WTC11 (cell line): Measurements from ENCODE around the gene HIVEP2. TPM values are rescaled to one million over a fixed set of nuclear protein-coding genes. Genes with fewer than 3 reads are reported as not detected.

Source experiments
- ATAC-seq: fragments of 200-7000 bp; cut with Tn5 transposase; 2 replicates; pipeline ENCODE4 v1.10.0; 2021; ENCODE audit warnings: mild to moderate bottlenecking, moderate library complexity
- CTCF ChIA-PET: fragments of 300-600 bp; sonication (Branson Sonifier 250); formaldehyde crosslinking; loops from one replicate; lab custom pipeline; 2021; ENCODE audit warnings: antibody characterized with exemption; lab: Charles Lee
- POLR2A ChIA-PET: fragments of 350-600 bp; sonication (Branson Sonifier 250); formaldehyde crosslinking; loops from one replicate; lab custom pipeline; 2021; ENCODE audit warnings: antibody characterized with exemption; lab: Charles Lee
- DNase-seq: peaks from one replicate; pipeline ENCODE4 v3.0.0; 2021; ENCODE audit warnings: low spot score
- H3K27ac Mint-ChIP-seq: 2 replicates; pipeline ENCODE4 v1.8.0; 2021; ENCODE audit warnings: mixed read lengths
- H3K27me3 Mint-ChIP-seq: 2 replicates; pipeline ENCODE4 v1.8.0; 2021; ENCODE audit warnings: low read depth, mild to moderate bottlenecking, moderate library complexity, mixed read lengths
- H3K36me3 Mint-ChIP-seq: 2 replicates; pipeline ENCODE4 v1.8.0; 2021; ENCODE audit warnings: mixed read lengths
- H3K4me1 Mint-ChIP-seq: 2 replicates; pipeline ENCODE4 v1.8.0; 2022; ENCODE audit warnings: mixed read lengths
- H3K4me3 Mint-ChIP-seq: 2 replicates; pipeline ENCODE4 v1.8.0; 2021; ENCODE audit warnings: mild to moderate bottlenecking, moderate library complexity, mixed read lengths
- H3K9me3 Mint-ChIP-seq: 2 replicates; pipeline ENCODE4 v1.8.0; 2021; ENCODE audit warnings: mixed read lengths
- EMX1 ChIP-seq: fragments of 250-450 bp; sonication (Bioruptor Pico); IDR thresholded peaks from 2 replicates; pipeline ENCODE4 v1.8.0; 2021; ENCODE audit warnings: mild to moderate bottlenecking
- ESRRA ChIP-seq: sonication (generic); formaldehyde crosslinking; IDR thresholded peaks from 2 replicates; pipeline ENCODE4 v1.8.1; 2022; ENCODE audit warnings: mild to moderate bottlenecking, missing genetic modification reagents, borderline replicate concordance
- FOXK1 ChIP-seq: sonication (generic); formaldehyde crosslinking; IDR thresholded peaks from 2 replicates; pipeline ENCODE4 v1.8.0; 2022; ENCODE audit warnings: mild to moderate bottlenecking, moderate library complexity, missing genetic modification reagents
- IRF2 ChIP-seq: sonication (generic); formaldehyde crosslinking; IDR thresholded peaks from 2 replicates; pipeline ENCODE4 v1.8.0; 2022; ENCODE audit warnings: low read depth, missing genetic modification reagents, borderline replicate concordance
- KAT7 ChIP-seq: sonication (generic); formaldehyde crosslinking; IDR thresholded peaks from 2 replicates; pipeline ENCODE4 v1.8.1; 2023; ENCODE audit warnings: missing genetic modification reagents, mild to moderate bottlenecking, borderline replicate concordance
- NR2C2 ChIP-seq: sonication (generic); formaldehyde crosslinking; IDR thresholded peaks from 2 replicates; pipeline ENCODE4 v1.8.0; 2022; ENCODE audit warnings: mild to moderate bottlenecking, missing genetic modification reagents
- OVOL2 ChIP-seq: fragments of 250-450 bp; sonication (Bioruptor Pico); IDR thresholded peaks from 2 replicates; pipeline ENCODE4 v1.9.0; 2021; ENCODE audit warnings: mild to moderate bottlenecking, borderline replicate concordance
- RORB ChIP-seq: fragments of 250-450 bp; sonication (Bioruptor Pico); IDR thresholded peaks from 2 replicates; pipeline ENCODE4 v1.9.0; 2021; ENCODE audit warnings: mild to moderate bottlenecking
- TCF7 ChIP-seq: sonication (generic); formaldehyde crosslinking; IDR thresholded peaks from 2 replicates; pipeline ENCODE4 v1.8.0; 2022; ENCODE audit warnings: mild to moderate bottlenecking, low read depth, missing genetic modification reagents, moderate library complexity
- TEAD1 ChIP-seq: sonication (generic); formaldehyde crosslinking; IDR thresholded peaks from 2 replicates; pipeline ENCODE4 v1.8.0; 2022; ENCODE audit warnings: mild to moderate bottlenecking, missing genetic modification reagents
- TP53 ChIP-seq: sonication (generic); formaldehyde crosslinking; IDR thresholded peaks from 2 replicates; pipeline ENCODE4 v1.8.1; 2023; ENCODE audit warnings: mild to moderate bottlenecking, missing genetic modification reagents
- ZBTB21 ChIP-seq: sonication (generic); formaldehyde crosslinking; IDR thresholded peaks from 2 replicates; pipeline ENCODE4 v1.8.1; 2023; ENCODE audit warnings: mild to moderate bottlenecking, missing genetic modification reagents, borderline replicate concordance
- ZNF121 ChIP-seq: sonication (generic); formaldehyde crosslinking; IDR thresholded peaks from 2 replicates; pipeline ENCODE4 v1.8.0; 2023; ENCODE audit warnings: missing genetic modification reagents
- ZNF396 ChIP-seq: fragments of 250-450 bp; sonication (Bioruptor Pico); IDR thresholded peaks from 2 replicates; pipeline ENCODE4 v1.8.0; 2021; ENCODE audit warnings: mild to moderate bottlenecking, moderate library complexity, borderline replicate concordance
- ZNF416 ChIP-seq: fragments of 250-450 bp; sonication (Bioruptor Pico); IDR thresholded peaks from 2 replicates; pipeline ENCODE4 v1.9.0; 2021; ENCODE audit warnings: mild to moderate bottlenecking, inconsistent platforms
- total RNA-seq: library from RNA; stranded (reverse); gene quantifications from 3 replicates; pipeline ENCODE4 v1.2.3, GENCODE V29; 2021
- TF ChIP-seq, protein P1 (sequence below): fragments of 250-450 bp; sonication (Bioruptor Pico); IDR thresholded peaks from 2 replicates; pipeline ENCODE4 v1.8.0; 2021; ENCODE audit warnings: mild to moderate bottlenecking
- TF ChIP-seq, protein P2 (sequence below): sonication (generic); formaldehyde crosslinking; IDR thresholded peaks from 2 replicates; pipeline ENCODE4 v1.8.1; 2022; ENCODE audit warnings: low read depth, missing genetic modification reagents, borderline replicate concordance
- TF ChIP-seq, protein P3 (sequence below): sonication (generic); formaldehyde crosslinking; IDR thresholded peaks from 2 replicates; pipeline ENCODE4 v1.8.0; 2022; ENCODE audit warnings: mild to moderate bottlenecking, missing genetic modification reagents
- TF ChIP-seq, protein P4 (sequence below): sonication (generic); formaldehyde crosslinking; IDR thresholded peaks from 2 replicates; pipeline ENCODE4 v1.8.1; 2022; ENCODE audit warnings: mild to moderate bottlenecking, missing genetic modification reagents, moderate library complexity, borderline replicate concordance
- TF ChIP-seq, protein P5 (sequence below): sonication (generic); formaldehyde crosslinking; IDR thresholded peaks from 2 replicates; pipeline ENCODE4 v1.8.1; 2023; ENCODE audit warnings: mild to moderate bottlenecking, missing genetic modification reagents
- TF ChIP-seq, protein P6 (sequence below): fragments of 250-450 bp; sonication (Bioruptor Pico); conservative IDR thresholded peaks from 2 replicates; pipeline ENCODE4 v1.9.0; 2021; ENCODE audit warnings: mild to moderate bottlenecking
- TF ChIP-seq, protein P7 (sequence below): sonication (generic); formaldehyde crosslinking; IDR thresholded peaks from 2 replicates; pipeline ENCODE4 v1.8.0; 2022; ENCODE audit warnings: mild to moderate bottlenecking, missing genetic modification reagents
- TF ChIP-seq, protein P8 (sequence below): sonication (generic); formaldehyde crosslinking; IDR thresholded peaks from 2 replicates; pipeline ENCODE4 v1.8.1; 2023; ENCODE audit warnings: mild to moderate bottlenecking, missing genetic modification reagents, moderate library complexity
- TF ChIP-seq, protein P9 (sequence below): sonication (generic); formaldehyde crosslinking; IDR thresholded peaks from 2 replicates; pipeline ENCODE4 v1.8.0; 2022; ENCODE audit warnings: mild to moderate bottlenecking, missing genetic modification reagents

HIVEP2 gene
- total RNA-seq, 1 experiment from 2014 or later: 11.5 TPM

DNA sequence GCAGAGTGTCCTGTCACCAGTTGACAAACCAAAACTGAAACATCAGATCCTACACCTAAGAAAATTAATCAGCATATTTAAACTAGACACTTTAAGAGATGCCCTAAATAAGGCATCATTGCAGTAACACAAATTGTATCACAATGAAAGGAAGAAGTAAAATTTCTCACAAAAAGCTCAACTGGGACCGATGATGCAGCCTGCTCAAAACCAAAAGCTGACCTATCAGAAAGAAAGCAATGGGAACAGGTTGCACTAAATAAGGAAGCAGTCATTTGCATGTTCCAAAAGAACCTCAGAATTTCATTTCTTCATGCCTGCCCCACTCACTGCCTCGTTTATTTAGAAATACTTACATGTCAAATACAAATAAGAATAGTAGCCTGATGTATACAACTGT is 12.1 kb downstream of the HIVEP2 start:
- H3K27ac Mint-ChIP-seq: no peak overlapping the region
- H3K36me3 Mint-ChIP-seq: no peaks in the 10 kb centered on the region
- TF ChIP-seq, protein P1, sequence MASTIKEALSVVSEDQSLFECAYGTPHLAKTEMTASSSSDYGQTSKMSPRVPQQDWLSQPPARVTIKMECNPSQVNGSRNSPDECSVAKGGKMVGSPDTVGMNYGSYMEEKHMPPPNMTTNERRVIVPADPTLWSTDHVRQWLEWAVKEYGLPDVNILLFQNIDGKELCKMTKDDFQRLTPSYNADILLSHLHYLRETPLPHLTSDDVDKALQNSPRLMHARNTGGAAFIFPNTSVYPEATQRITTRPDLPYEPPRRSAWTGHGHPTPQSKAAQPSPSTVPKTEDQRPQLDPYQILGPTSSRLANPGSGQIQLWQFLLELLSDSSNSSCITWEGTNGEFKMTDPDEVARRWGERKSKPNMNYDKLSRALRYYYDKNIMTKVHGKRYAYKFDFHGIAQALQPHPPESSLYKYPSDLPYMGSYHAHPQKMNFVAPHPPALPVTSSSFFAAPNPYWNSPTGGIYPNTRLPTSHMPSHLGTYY (CRISPR knock-in tag): no peak
- TF ChIP-seq, protein P2, sequence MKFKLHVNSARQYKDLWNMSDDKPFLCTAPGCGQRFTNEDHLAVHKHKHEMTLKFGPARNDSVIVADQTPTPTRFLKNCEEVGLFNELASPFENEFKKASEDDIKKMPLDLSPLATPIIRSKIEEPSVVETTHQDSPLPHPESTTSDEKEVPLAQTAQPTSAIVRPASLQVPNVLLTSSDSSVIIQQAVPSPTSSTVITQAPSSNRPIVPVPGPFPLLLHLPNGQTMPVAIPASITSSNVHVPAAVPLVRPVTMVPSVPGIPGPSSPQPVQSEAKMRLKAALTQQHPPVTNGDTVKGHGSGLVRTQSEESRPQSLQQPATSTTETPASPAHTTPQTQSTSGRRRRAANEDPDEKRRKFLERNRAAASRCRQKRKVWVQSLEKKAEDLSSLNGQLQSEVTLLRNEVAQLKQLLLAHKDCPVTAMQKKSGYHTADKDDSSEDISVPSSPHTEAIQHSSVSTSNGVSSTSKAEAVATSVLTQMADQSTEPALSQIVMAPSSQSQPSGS (CRISPR knock-in tag): no peak
- TF ChIP-seq, protein P3, sequence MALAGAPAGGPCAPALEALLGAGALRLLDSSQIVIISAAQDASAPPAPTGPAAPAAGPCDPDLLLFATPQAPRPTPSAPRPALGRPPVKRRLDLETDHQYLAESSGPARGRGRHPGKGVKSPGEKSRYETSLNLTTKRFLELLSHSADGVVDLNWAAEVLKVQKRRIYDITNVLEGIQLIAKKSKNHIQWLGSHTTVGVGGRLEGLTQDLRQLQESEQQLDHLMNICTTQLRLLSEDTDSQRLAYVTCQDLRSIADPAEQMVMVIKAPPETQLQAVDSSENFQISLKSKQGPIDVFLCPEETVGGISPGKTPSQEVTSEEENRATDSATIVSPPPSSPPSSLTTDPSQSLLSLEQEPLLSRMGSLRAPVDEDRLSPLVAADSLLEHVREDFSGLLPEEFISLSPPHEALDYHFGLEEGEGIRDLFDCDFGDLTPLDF (CRISPR knock-in tag): no peak
- TF ChIP-seq TCF7 (CRISPR knock-in tag): no peak
- no peak for TF ChIP-seq FOXK1 (CRISPR knock-in tag)
- TF ChIP-seq EMX1 (CRISPR knock-in tag): no peak
- no peak for TF ChIP-seq ZNF416
- TF ChIP-seq, protein P4, sequence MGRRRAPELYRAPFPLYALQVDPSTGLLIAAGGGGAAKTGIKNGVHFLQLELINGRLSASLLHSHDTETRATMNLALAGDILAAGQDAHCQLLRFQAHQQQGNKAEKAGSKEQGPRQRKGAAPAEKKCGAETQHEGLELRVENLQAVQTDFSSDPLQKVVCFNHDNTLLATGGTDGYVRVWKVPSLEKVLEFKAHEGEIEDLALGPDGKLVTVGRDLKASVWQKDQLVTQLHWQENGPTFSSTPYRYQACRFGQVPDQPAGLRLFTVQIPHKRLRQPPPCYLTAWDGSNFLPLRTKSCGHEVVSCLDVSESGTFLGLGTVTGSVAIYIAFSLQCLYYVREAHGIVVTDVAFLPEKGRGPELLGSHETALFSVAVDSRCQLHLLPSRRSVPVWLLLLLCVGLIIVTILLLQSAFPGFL (CRISPR knock-in tag): no peak
- TF ChIP-seq, protein P5, sequence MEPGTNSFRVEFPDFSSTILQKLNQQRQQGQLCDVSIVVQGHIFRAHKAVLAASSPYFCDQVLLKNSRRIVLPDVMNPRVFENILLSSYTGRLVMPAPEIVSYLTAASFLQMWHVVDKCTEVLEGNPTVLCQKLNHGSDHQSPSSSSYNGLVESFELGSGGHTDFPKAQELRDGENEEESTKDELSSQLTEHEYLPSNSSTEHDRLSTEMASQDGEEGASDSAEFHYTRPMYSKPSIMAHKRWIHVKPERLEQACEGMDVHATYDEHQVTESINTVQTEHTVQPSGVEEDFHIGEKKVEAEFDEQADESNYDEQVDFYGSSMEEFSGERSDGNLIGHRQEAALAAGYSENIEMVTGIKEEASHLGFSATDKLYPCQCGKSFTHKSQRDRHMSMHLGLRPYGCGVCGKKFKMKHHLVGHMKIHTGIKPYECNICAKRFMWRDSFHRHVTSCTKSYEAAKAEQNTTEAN: no peak
- no peak for TF ChIP-seq TP53 (CRISPR knock-in tag)
- TF ChIP-seq ZNF121 (CRISPR knock-in tag): no peak
- TF ChIP-seq ZNF396: no peak
- TF ChIP-seq, protein P6, sequence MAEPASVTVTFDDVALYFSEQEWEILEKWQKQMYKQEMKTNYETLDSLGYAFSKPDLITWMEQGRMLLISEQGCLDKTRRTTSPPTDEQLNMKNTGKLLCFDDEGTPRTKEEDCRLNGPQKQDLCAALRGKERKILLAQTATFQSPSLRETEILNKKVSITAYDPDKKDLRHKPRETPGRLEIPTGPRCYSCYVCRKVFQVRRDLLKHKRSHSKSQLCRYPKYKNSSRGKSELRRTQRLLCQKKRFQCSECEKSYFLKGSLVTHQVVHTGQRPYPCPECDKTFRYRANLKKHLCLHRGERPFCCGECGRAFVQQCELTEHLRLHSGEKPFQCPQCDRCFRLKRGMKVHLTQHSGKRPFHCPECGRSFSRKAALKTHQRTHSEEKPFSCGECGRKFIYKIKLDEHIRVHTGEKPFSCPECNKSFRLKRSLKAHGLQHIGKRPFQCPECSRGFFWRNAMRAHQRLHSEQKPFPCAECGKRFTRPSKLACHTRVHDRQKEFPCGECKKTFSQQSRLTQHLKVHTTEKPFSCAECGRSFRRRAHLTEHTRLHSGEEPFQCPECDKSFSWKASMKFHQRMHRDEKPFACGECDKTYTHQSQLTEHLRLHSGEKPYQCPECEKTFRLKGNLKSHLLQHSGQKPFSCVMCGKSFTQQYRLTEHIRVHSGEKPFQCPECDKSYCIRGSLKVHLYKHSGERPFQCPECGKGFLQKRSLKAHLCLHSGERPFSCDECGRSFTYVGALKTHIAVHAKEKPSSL (CRISPR knock-in tag): no peak
- TF ChIP-seq NR2C2: no peak
- TF ChIP-seq TEAD1 (CRISPR knock-in tag): no peak
- TF ChIP-seq OVOL2 (CRISPR knock-in tag): no peak
- TF ChIP-seq ZBTB21 (CRISPR knock-in tag): no peak
- no peaks in the 10 kb centered on the region; the same call in 1 of the 2 replicates for H3K27me3 Mint-ChIP-seq
- H3K4me1 Mint-ChIP-seq: peaks cover 48% of the 10 kb centered on the region
- DNase-seq (no peak), ATAC-seq (no peak)
- no peak overlapping the region for H3K4me3 Mint-ChIP-seq
- POLR2A ChIA-PET: no interaction called here
- CTCF ChIA-PET: no interaction called here
- H3K9me3 Mint-ChIP-seq: no peaks in the 10 kb centered on the region

DNA sequence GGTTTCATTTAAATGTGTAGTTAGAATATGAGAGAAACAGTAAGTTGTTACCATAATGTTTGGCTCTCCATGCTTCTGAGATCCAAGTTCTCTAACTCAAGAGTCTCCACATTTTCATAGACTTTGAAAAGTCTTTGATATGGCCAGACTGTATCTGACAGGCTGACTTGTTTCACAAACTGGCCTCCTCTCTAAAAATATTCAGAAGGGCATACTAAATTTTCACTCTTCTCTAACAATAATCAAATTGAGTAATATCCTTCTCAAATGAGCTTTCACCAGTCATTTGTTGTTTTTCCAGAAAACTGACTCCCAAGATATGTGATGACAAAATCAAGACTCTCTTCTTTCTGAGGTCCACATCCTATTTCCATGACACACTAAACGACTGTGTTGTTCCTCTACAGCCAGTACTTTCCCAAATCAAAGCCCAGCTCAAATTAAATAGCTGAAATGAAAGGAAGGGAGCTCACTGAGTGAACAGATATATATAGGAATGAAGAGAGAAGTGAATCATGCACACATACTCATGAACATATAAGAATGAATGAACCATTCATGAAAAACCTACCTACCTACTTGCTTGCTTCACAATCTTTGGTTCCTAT is 15.1 kb downstream of the HIVEP2 start:
- H3K4me3 Mint-ChIP-seq: no peak overlapping the region
- ChIA-PET CTCF (no interaction called here), POLR2A (no interaction called here)
- 0 out of 2 replicates have a peak overlapping the region, but pooled peaks have one; percentile 17 for H3K27ac Mint-ChIP-seq
- H3K4me1 Mint-ChIP-seq: peaks cover 63% of the 10 kb centered on the region
- no peaks in the 10 kb centered on the region for H3K36me3 Mint-ChIP-seq
- ATAC-seq: no peak
- H3K27me3 Mint-ChIP-seq: no peaks in the 10 kb centered on the region; the same call in none of the 2 replicates
- no peaks in the 10 kb centered on the region for H3K9me3 Mint-ChIP-seq
- DNase-seq: no peak
- no peak for TF ChIP-seq KAT7 (CRISPR knock-in tag)
- TF ChIP-seq RORB (CRISPR knock-in tag): no peak
- TF ChIP-seq IRF2: no peak
- TF ChIP-seq, protein P7, sequence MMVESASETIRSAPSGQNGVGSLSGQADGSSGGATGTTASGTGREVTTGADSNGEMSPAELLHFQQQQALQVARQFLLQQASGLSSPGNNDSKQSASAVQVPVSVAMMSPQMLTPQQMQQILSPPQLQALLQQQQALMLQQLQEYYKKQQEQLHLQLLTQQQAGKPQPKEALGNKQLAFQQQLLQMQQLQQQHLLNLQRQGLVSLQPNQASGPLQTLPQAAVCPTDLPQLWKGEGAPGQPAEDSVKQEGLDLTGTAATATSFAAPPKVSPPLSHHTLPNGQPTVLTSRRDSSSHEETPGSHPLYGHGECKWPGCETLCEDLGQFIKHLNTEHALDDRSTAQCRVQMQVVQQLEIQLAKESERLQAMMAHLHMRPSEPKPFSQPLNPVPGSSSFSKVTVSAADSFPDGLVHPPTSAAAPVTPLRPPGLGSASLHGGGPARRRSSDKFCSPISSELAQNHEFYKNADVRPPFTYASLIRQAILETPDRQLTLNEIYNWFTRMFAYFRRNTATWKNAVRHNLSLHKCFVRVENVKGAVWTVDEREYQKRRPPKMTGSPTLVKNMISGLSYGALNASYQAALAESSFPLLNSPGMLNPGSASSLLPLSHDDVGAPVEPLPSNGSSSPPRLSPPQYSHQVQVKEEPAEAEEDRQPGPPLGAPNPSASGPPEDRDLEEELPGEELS (CRISPR knock-in tag): no peak
- no peak for TF ChIP-seq OVOL2 (CRISPR knock-in tag)
- TF ChIP-seq ESRRA (CRISPR knock-in tag): no peak
- TF ChIP-seq, protein P8, sequence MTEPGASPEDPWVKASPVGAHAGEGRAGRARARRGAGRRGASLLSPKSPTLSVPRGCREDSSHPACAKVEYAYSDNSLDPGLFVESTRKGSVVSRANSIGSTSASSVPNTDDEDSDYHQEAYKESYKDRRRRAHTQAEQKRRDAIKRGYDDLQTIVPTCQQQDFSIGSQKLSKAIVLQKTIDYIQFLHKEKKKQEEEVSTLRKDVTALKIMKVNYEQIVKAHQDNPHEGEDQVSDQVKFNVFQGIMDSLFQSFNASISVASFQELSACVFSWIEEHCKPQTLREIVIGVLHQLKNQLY: no peak
- TF ChIP-seq, protein P9, sequence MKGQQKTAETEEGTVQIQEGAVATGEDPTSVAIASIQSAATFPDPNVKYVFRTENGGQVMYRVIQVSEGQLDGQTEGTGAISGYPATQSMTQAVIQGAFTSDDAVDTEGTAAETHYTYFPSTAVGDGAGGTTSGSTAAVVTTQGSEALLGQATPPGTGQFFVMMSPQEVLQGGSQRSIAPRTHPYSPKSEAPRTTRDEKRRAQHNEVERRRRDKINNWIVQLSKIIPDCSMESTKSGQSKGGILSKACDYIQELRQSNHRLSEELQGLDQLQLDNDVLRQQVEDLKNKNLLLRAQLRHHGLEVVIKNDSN (CRISPR knock-in tag): no peak
- no peak for TF ChIP-seq TCF7 (CRISPR knock-in tag)
